DMS153 treated with DMSO at 0.1 percent for 48 hours (cell line): Measurements from ENCODE around the gene SFXN2.

Source experiments
- DNase-seq: peaks from one replicate; lab custom pipeline; 2025; ENCODE audit not compliant: unreplicated experiment; lab: John Stamatoyannopoulos, UW

Gene SFXN2

GRCh38 chr10:102775201-102775934, 60.9 kb downstream of the SFXN2 start:
- no peak for DNase-seq

- DNase-seq = no peak
Observed at GRCh38 chr10:102775935-102776669, 61.7 kb downstream of the SFXN2 start.

- DNase-seq = no peak
Observed at GRCh38 chr10:102776779-102777456, 62.5 kb downstream of the SFXN2 start.

DNA sequence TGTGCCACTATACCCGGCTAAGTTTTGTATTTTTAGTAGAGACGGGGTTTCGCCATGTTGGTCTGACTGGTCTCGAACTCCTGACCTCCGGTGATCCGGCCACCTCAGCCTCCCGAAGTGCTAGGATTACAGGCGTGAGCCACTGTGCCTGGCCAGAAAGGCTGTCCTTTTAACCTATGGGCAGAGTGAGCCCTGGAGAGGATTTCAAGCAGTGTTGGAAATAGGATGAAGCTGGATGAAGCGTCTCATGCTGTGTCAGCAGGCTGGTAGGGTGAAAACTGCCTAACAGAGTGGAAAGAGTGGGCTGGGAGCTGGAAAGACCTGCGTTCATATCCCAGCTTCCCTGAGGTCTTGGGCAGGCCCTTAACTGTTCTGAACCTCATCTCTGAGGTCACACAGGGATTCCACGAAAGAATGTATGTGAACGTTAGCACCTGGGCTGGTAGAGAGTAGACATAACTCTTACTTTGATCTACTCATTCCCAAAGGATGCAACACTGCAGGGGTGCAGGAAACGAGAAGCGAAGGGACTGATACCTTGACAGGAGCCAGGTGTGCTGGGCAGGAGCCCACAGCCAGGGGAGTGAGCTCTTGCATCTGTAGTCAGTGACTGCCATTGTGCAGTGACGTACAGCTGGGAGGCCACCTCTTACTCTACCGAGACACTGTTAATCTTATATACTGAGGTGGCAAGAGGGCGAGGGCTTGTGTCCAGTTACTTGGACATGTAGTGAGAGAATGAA, 63.4 kb downstream of the SFXN2 start:
- DNase-seq = no peak

DNA sequence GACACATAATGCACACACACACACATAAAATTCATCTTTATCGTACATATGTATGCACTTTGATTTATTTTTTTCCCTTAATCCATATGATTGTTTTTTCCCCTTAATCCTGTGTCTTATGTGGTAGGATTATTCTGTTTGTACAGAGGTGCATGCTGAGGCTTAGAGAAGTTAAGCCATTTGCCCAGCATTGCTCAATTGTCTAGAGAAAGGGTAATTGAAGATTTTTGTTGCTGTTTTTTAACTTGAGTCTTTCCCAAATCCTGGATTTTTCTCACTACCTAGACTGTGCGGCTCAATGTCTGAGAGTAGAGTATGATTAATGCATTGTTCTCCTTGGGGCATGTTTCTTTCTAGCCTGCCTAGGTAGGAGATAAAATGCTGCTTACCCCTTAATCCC, 64.3 kb downstream of the SFXN2 start:
- no peak for DNase-seq

GRCh38 chr10:102779680-102780526, 65.5 kb downstream of the SFXN2 start:
- no peak for DNase-seq

GRCh38 chr10:102780527-102780808, 66.0 kb downstream of the SFXN2 start:
- DNase-seq = no peak

- no peak for DNase-seq
Observed at GRCh38 chr10:102781090-102781920, 66.9 kb downstream of the SFXN2 start.

GRCh38 chr10:102781921-102782557, 67.6 kb downstream of the SFXN2 start:
- no peak for DNase-seq

GRCh38 chr10:102782673-102783551, 68.5 kb downstream of the SFXN2 start:
- DNase-seq = no peak

DNA sequence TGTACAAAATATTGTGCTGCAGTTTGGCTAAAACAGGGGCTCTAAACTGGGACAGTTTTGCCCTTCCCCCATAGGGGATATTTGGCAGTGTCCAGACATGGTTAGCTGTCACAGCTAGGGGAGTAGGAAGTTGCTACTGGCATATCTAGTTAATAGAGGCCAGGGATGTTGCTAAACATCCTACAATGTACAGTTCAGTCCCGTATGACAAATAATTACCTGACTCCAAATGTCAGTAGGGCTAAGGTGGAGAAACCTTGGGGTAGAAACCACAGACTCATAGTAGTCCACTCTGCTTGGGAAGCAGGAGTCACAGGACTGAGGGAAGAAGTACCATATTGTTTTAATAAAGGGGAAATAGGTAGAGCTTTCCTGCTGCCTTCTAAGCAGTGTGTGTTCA, 69.1 kb downstream of the SFXN2 start:
- DNase-seq = no peak

DNA sequence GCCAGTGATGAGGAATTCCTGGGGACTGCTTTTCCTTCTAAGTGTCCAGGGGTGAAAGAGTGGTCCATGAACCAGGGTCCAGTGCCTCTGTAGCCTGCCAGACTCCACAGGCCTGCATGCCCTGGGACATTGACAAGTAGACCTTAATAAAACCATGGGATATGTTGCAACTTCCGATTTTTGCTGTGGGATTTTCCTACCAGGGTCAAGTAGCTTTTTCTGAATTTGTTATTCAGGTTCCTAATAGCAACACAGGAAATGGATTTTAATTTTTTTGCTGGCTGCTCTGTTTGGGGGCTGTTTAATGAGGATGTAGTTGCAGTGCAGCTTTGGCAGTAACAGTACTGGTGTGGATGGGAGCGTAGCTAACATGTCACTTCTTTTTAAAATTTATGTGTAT, 71.4 kb downstream of the SFXN2 start:
- no peak for DNase-seq

DNA sequence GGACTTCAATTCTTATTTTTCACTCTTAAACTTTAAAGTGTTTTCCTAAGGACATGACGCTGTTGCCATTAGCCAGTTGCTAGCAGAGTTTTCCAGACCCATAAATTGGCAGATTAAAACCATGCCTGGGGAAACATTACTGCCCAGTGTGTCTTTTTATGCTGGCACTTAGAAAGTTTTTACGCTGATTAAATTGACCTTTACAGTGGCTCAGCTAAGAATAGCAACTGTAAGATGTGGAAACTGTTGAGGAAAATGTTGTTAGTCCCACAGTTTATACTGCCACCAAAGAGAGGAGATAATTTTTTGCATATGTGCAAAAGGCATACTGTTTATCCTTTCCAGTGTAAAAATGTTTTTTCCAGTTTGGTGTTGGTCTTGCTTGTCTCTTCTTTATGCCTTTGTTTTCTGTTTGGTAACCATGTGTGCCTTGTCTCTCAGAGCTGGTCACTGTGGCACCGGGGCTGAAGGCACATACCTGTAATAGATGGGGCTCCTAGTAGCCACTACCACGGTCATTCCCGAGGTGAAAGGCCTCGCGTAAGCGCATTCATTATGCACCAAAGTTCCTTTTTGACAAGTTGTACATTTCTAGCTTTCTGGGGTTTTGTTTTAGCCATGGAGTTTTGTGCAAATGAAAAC, 77.4 kb downstream of the SFXN2 start:
- DNase-seq = no peak
